Measurements from ENCODE around the gene SLC22A2.

DNA sequence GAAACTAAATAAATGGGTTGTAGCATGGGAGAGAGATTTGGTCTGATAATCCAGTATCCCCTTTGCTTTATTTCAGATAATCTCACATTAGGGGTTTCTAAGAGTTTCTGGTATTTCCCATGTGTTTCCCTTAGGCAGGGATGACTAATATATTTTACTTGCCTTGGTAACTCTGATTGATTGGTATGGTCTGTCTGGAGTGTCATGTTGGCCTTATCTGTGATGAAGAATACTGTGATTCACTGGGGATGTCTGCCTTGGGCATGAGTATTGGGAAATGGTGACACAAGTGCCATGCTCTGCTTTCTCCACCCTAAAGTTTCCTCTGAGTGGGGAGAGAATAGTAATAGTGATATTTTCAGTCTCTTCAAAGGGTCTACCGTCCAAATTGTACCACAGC, 10.1 kb downstream of the SLC22A2 start:
- TF ChIP-seq, protein P1, sequence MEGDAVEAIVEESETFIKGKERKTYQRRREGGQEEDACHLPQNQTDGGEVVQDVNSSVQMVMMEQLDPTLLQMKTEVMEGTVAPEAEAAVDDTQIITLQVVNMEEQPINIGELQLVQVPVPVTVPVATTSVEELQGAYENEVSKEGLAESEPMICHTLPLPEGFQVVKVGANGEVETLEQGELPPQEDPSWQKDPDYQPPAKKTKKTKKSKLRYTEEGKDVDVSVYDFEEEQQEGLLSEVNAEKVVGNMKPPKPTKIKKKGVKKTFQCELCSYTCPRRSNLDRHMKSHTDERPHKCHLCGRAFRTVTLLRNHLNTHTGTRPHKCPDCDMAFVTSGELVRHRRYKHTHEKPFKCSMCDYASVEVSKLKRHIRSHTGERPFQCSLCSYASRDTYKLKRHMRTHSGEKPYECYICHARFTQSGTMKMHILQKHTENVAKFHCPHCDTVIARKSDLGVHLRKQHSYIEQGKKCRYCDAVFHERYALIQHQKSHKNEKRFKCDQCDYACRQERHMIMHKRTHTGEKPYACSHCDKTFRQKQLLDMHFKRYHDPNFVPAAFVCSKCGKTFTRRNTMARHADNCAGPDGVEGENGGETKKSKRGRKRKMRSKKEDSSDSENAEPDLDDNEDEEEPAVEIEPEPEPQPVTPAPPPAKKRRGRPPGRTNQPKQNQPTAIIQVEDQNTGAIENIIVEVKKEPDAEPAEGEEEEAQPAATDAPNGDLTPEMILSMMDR (IDR thresholded peaks at IDR 0.05), result no peak
- no peak for TF ChIP-seq POLR2A (IDR thresholded peaks at IDR 0.05)
